Measurements from ENCODE around the gene TIPARP.

The TIPARP gene

DNA sequence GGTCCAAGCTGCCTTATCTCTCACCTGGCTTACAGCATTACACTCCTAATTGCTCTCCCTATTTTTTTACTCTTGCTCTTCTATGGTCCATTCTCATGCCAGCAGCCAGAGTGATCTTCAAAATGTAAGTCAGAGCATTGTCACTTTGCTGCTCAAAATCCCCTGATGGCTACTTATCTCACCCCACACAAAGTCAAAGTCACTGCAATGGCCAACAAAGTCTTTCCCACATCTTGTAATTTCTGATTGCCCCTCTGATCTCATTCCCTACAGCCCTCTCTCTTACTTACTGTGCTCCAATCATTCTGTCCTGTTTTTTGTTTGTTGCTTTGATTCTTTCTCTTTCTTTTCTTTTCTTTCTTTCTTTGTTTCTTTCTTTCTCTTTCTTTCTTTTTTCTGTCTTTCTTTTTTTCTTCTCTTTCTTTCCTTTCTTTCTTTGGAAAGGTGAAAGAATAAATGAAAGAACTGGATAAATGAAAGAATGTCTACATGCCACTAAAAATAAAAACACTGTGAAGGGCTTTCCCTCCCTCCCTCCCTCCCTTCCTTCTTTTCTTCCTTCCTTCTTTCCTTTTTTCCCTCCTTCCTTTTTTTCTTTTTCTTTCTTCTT lies 34.9 kb upstream of the TIPARP start:
- H3K27ac ChIP-seq = no peak overlapping the region
- TF ChIP-seq, protein P1, sequence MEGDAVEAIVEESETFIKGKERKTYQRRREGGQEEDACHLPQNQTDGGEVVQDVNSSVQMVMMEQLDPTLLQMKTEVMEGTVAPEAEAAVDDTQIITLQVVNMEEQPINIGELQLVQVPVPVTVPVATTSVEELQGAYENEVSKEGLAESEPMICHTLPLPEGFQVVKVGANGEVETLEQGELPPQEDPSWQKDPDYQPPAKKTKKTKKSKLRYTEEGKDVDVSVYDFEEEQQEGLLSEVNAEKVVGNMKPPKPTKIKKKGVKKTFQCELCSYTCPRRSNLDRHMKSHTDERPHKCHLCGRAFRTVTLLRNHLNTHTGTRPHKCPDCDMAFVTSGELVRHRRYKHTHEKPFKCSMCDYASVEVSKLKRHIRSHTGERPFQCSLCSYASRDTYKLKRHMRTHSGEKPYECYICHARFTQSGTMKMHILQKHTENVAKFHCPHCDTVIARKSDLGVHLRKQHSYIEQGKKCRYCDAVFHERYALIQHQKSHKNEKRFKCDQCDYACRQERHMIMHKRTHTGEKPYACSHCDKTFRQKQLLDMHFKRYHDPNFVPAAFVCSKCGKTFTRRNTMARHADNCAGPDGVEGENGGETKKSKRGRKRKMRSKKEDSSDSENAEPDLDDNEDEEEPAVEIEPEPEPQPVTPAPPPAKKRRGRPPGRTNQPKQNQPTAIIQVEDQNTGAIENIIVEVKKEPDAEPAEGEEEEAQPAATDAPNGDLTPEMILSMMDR (conservative IDR thresholded peaks at IDR 0.05) = no peak

DNA sequence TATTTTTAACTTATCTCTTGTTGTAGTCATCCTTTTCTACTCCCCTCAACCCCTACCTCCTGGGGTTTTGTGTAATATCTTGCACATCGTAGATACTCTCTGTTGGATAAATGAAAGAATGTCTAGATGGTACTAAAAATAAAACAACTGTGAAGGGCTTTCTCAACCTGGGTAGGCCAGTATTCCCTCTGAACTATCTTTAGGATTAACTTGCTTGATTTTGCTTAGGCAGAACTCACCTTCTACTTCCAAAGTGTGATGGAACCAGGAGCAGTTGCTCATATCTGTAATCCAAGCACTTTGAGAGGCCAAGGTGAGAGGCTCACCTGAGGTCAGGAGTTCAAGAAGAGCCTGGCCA lies 32.8 kb upstream of the TIPARP start:
- no peak overlapping the region for H3K27ac ChIP-seq
- TF ChIP-seq, protein P1 (conservative IDR thresholded peaks at IDR 0.05) = no peak

DNA sequence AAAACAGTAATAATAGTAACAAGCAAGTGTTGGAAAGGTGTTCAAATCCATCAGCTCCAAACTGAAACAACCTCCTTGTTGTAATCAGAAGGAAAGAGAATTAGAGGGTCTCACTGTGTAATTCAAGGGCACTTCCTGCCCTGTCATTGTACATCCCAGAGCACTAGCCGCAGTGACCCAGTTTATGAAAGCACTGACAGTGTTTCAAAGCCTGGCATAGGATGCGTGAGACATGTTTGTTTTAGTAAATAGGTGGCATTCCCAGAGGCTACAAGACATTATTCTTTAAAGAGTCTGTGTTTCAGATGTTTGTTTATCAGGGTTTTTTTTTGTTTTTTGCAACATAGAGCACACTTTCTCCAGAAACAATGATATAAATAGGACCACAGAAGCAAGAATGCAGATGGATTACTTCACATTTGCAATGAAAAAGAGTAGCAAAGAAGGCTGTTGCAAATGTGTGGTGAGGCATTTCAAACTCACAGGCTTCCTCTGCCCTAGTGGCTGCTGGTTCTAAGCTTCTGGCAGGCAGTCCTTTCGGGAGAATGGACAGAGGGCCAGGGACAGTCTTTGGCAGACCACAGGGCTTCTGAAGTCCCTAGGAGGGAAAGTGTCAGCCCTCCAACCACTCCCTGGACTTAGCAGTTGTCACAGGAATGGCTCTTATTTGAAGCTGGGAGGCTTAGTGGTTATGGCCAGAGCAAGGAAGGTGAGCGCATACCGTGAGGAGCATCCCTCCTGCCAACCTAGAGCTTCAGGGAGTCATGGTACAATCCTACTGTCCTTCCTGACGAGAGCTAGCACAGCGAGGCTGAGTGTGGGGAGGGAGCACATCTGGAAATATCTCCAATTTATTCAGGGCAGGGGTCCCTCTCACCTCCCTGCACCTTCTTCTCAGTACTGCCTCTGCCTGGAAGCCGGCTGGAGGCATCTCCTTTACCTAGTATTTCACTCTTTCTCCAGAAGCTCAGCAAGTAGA lies 31.4 kb upstream of the TIPARP start:
- TF ChIP-seq, protein P1 (conservative IDR thresholded peaks at IDR 0.05) = no peak
- H3K27ac ChIP-seq = no peak overlapping the region

DNA sequence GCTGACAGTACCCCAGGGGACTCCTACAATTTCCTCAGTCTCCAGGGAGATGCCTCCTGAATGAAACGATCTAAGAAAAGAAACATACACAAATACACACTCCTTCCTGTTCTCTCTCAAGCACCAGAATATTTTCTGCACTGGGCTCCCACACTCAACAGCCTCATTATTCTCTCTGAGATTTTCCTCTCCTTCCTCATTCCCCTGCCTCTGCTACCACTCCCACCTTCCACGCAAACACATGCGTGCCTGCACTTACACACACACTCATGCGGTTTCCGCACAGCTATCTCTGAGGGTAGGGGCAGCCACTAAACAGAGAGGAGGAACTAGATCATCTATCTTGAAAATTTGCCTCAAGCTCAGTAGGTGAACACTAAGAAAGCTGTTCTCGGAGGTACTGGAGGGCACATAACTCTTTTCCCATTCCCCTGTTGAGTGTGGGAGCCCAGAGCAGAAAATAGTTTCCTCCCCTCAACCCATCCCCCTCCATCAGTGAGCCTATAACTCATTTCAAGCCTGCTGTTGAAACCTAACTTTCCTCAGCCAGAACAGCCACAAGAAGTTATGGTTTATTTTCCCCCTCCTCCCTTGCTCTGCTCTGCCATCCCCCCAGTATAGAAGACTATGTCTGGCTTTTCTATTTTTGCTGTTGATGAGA lies 30.5 kb upstream of the TIPARP start:
- no peak overlapping the region for H3K27ac ChIP-seq
- TF ChIP-seq, protein P1 (conservative IDR thresholded peaks at IDR 0.05) = no peak

DNA sequence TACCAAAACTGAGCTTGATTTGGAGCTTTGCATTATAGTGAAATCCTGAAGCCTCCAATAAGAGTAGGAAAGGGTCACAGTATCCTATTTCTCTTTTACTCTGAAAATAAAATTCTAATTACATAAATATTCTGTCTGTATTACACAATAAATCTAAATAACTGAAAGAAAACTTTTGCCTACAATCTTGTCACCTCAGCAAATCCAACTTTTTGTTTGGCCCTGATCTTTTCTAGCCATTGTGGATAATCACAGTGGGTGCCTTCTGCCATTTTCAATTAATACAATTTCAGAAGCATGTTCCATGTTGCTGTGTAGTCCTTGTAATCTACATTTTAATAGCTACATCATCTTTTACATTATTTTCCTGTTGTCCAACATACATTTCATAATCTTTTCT lies 29.4 kb upstream of the TIPARP start:
- no peak overlapping the region for H3K27ac ChIP-seq
- TF ChIP-seq, protein P1 (conservative IDR thresholded peaks at IDR 0.05) = no peak

DNA sequence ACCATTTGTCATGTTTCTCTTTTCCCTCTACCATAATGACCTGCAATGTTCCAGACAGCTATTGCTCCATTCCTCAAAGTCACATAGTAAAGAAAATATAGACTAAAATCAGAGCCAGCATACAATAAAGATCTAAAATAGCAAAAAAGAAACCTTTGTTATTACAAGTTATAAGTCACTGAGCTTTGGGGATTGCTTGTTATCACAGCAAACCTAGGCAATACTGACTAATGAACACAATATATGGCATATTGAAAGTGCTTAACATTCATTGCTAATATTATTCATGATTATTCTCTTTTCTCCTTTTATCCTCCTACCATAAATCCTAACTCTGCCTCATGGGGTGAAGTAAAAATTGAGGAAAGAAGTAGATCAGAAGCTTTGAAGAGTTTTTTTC lies 27.4 kb upstream of the TIPARP start:
- H3K27ac ChIP-seq = no peak overlapping the region
- TF ChIP-seq, protein P1 (conservative IDR thresholded peaks at IDR 0.05) = no peak

DNA sequence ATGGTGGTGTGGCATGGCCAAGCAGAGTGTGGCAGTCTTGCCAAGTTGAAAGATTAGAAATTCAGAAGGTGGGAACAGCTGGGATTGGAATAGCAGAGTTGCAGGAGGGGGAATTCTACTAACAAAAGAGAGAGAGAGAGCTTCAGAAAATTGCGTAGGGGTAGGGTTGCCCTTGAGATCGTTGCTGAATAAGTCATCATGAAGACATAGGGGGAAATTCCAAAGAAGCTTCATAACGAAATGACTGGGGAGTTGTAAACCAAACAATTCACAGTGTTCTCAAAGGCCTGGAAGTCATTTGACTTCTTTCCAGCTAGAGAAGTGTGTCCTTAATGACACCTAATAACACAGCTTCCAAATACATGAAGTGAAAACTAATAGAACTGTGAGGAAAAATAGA lies 26.3 kb upstream of the TIPARP start:
- TF ChIP-seq, protein P1 (conservative IDR thresholded peaks at IDR 0.05) = no peak

More for the DNA sequence above, 26.3 kb upstream of the TIPARP start:
- H3K27ac ChIP-seq = no peak overlapping the region

All from VCaP (cell line).